Right lung (tissue), 5 donors: ENCODE measurements around the gene CTNNBL1. TPM values are rescaled to one million over a fixed set of nuclear protein-coding genes. Genes with fewer than 3 reads are reported as not detected.
"Not testable (repeated sequence)": the region's sequence is repeated elsewhere in the genome, so short reads cannot be mapped to it uniquely, and the experiment has no call there.

Source experiments
- DNase-seq, 2 donors: peaks; one replicate each; pipeline ENCODE4 v3.0.0-alpha.2; 2013
- polyA plus RNA-seq, 5 donors: library from polyadenylated mRNA; unstranded; fragments of 120-200 nt; gene quantifications; one replicate each; pipeline versions ENCODE4 v1.2.1 to v1.2.3, GENCODE V29; 2013; ENCODE audit warnings: inconsistent platforms in 1 of 5, low replicate concordance in 1 of 5; ENCODE audit not compliant: insufficient read length in 5 of 5, insufficient read depth in 1 of 5

CTNNBL1 gene
- polyA plus RNA-seq, 5 donors, result 45.6 to 59.7 (median 51.3) TPM

DNA sequence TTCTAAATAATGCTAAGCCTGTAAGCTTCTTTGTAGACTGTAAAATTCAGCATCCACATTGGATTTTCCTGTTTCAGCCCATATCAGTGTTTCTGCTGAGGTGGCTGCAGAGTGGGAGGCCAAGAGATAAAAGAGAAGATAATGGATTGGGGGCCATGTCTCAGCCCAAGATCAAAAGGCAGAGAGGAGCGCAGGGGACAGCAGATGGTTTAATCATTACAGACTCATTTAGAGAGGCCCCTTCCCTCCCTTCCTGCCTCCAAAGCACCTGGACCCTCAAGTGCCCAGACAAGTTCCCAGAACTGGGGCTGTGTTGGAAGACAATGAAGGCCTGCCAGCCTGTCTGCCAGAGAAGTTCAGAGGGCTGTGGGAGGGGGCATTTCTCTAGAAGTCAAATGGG lies 20.4 kb upstream of the CTNNBL1 start:
- DNase-seq, result no peak

DNA sequence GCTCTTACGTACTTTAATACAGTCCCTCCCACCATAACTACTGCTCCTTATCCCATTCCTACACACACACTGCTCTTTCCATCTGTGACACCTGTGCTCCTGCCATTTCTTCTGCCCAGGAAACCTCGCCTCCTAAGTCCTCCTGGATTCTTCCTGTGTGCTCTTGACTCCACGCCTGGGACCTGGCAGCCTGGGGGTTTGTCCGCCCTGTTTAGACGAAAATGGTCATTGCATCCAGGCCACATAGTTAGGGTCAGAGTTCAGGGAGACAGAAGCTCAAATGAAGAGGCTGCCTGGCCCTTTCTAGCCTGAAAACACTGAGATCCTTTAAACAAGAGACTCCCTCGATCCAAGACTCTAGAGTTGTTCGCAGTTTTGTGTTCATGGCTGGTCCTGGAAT lies 17.4 kb upstream of the CTNNBL1 start:
- DNase-seq, result no peak

DNA sequence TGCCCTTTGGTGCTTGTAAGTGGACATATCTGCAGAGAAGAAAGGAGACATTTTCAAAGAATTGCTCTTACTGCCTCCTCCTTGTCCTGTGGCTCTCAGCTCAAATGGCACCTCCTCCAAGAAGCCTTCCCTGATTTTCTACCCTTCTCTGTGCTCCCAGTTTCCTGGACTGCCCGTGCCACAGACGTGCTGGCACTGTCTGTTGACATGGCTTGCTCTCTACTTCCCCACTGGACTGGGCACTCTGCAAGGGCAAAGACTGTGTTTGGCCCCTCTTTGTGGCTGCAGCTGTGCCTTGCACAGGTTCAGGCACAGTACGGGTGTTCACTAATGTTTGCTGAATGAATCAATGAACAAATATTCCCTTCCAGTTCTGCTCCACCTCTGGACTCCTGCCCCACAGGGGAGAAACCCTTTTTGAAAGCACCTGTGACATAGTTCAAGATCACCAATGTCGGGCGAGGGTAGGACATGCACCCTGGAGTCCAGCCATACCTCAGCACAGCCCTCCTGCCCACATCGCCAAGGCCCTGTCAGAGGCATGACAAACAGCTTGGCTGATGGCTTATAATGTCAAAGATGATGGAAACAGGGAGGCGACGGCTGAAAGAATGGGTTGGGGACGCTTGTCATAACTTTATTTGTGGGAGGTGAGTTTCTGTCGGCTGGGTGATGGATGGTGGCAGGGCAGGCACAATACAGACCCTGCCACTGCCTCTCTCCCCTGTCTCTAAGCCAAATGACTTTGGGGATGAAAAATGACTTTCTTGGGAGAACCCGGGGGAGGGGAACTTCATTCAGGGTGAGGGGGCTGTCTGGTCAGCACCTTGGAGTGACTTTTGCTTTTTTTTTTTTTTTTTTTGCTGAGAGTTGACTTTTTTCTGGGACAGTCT lies 15.6 kb upstream of the CTNNBL1 start:
- no peak for DNase-seq

DNA sequence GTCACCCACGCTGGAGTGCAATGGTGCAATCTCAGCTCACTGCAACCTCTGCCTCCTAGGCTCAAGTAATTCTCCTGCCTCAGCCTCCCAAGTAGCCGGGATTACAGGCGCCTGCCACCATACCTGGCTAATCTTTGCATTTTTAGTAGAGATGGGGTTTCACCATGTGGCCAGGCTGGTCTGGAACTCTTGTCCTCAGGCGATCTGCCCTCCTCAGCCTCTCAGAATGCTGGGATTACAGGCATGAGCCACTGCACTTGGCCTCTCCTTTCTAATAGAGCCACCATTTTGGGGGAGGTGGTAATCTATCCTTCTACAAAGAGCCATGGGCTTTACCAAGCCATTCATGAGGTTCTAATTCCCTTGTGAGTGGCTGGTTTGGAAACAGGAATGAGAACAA lies 14.1 kb upstream of the CTNNBL1 start:
- not testable (repeated sequence) for DNase-seq

DNA sequence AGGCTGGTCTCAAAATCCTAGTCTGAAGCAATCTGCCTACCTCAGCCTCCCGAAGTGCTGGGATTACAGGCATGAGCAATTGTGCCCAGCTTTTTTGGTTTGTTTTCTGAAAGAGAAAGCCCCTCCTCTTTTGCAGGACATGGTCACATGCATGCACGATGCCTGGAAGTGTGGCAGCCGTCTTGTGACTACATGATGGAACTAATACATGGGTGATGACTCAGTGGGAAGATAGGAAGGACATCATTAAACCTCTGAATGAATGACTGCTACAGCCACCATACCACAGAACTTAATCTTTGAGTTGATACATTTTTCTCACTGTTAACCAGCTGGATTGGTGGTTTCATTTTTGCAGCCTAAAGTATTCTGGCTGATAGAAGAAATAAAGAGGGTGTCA lies 13.4 kb upstream of the CTNNBL1 start:
- no peak for DNase-seq

DNA sequence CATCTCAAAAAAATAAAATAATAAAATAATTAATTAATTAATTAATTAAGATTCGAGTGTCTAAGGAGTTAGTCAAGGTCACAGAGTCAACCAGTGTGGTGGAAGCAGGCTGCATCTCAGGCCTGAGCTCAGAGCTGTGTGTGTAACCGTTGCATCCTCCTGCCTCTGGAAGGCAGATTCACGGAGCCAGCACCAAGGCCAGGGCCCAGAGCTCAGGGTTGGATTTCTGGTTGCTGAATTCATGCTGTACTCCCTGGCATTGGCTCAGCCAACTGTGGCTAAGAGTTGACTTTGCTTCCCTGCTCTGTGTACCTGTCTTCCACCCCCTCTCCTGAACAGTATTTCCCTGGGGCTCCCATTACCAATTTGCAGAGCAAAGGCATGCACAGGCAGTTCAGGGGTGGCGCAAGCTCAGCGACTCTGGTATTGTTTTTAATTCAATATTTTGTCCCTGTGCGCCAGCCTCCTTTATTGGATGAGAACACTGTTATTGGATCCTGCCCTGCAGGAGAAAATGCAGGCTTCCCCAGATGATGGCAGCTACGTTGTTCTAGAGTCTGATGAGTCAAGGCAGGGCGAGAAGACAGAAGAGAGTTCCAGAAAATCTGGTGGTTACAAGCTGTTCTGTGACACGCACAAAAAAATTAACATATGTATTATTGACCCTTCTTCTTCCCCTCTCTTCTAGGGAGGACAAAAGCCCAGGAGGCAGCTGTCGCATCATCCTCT lies 12.3 kb upstream of the CTNNBL1 start:
- DNase-seq, result no peak

DNA sequence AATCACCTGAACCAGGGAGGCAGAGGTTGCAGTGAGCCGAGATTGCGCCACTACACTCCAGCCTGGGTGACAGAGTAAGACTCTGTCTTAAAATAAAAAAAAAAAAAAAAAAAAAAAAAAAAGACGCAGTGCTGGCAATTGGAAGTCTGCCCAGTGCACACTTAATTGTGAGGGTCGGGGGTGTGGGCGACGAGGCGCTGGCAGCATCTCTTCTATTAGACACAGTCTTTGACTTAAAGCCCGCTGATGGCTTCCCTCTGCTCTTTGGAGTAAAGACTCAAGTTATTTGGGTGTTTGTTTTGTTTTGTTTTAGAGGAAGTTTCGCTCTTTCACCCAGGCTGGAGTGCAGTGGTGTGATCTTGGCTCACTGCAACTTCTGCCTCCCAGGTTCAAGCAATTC lies 10.7 kb upstream of the CTNNBL1 start:
- not testable (repeated sequence) for DNase-seq

DNA sequence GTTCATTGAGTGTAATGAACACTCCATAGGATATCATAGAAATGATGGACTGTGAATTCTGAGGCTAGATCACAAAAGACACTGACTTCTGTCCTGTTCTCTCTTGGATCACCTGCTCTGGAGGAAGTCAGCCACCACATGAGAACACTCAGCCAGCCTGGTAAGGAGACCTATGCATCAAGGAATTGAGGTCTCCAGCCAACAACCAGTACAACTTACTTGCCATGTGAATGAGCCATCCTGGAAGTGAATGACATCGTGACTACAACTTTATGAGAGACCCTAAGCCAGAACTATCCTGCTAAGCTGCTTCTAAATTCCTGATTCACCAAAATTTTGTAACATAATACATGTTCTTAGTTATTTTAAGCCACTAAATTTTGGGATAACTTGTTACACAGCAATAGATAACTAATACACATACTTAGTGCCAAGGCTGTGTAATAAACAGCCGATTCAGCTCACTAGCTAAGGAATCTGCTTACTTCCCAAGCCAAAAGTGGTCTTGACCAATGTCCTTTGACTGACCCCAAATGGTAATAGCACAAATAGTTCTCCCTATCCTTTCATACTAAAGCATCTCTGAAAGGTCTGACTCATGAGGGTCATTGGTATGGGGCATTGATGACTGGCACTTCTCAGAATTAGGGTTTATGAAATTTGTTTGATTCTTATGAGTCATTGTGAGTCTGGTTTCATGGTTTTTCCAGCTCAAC lies 6.9 kb upstream of the CTNNBL1 start:
- no peak for DNase-seq

DNA sequence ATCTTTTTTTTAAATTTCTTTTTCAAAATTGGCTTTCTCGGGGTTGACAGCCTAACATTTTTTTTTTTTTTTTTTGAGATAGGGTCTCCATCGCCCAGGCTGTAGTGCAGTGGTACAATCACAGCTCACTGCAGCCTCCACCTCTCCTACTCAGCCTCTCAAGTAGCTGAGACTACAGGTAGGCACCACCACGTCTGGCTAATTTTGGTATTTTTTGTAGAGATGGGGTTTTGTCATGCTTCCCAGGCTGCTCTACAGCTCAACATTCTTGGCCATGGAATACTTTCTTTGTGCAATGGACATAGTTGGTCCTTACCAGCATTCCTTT lies 6.4 kb upstream of the CTNNBL1 start:
- no peak for DNase-seq

DNA sequence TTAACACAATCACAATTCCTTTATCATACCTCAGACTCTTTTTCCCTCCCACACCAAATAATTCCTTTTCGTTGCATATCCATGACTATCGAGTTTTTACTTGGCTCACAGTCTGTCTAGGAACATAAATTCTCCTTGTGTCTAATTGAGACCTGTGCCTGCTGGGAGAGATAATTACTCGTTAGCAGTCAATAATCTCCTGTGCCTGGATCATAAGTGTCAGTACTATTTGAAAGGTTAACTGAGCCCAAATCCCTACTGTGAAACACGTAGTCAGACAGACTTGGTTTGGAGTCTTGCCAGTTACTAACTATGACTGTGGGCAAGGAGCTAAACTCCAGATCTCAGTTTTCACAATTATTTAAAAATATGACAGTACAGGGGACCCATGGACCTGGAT lies 5.7 kb upstream of the CTNNBL1 start:
- DNase-seq, result no peak

DNA sequence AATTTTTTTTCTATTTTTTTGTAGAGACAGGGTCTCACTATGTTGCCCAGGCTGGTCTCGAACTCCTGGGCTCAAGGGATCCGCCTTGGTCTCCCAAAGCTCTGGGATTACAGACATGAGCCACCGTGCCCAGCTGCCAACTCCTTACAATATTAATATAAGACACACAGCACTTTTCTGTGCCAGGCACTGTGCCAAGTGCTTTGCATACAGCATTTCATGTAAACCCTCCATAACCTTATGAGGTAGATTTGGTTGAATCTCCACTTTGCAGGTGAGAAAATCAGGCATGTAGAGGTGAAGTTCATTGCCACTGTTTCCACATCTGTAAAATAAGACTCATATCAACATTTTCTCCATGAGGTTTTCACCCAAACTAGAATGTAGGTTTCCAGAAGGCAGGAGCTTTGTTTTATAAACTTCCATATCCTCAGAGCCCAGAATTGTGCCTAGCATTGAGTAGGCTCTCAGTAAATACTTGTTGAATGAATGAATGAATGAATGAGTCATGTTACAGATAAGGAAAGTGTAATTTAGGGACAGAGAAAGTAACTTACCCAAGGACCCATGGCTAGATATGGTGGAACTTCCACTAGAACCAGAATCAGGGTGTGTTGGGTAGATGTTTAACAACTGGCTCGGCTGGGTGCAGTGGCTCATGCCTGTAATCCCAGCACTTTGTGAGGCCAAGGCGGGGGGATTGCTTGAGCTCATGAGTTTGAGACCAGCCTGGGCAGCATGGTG lies 3.0 kb upstream of the CTNNBL1 start:
- DNase-seq, result no peak

DNA sequence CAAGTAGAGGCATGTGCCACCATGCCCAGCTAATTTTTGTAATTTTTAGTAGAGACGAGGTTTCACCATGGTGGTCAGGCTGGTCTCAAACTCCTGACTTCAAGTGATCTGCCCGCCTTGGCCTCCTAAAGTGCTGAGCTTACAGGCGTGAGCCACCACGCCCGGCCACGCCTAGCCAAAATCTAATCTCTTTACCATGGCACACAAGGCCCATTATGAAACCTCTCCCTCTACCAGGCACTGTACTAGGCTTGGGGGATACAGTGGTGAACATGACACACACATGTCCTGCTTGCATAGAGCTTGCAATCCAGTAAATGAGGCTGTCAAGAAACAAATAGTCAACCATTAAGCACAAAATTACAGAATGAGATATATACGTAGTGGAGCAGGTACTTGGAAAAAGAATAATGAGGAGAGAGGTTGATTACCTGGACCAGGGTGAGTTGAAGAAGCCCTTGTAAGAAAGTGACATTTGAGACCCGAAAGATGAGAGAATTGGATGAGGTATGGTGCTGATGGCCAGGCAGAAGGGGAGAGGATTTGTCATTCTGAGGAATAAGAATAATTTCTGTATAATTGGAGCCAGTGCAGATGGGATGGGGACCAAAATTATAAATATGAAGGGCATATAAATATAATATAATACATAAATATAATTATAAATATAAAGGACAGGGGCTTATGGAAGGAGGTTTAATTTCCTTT lies 1.2 kb upstream of the CTNNBL1 start:
- DNase-seq, result no peak

DNA sequence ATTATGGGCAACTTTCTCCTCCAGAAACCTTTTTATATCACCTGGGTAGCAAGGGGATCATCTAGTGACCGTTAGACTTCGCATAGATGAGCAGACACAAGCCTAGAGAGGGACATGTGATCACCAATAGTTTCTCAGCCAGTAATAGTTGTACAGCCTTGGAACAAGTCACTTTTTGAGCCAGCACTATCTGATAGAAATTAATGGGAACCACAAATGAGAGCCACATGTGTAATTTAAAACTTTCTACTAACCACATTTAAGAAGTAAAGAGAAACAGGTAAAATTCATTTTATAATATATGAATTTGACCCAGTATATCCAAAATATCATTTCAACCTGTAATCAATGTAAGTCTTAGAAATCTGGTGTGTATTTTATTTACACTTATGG lies 592 bp upstream of the CTNNBL1 start:
- no peak for DNase-seq

DNA sequence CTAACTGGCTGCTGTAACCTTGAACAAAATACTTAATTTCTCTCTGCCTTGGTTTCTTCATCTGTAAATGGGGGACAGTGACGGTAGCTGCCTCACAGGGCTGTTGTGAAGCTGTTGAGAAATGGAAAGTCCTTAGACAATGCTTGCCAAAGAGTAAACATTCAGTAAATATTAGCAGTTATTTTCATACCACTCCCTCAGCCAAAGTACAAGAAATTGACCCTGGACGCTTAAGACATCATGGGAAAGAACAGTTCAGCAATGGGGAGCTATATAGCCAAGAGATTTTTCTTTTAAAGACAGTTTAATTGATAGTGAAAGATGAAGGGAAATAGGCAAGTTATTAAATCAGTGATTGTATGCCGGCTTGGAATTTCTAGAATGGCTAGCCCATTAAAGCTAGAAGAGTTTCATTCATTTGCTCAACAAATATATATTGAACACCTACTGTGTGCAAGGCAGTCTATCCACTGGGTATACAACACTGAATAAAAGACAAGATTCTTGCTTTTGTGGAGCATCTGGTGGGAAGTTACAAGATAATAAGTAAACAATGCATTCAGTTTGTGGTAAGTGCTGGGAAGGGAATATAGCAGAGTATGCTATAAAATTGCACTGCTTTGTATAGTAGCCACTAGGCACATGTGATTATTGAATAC lies 2.0 kb downstream of the CTNNBL1 start:
- no peak for DNase-seq

DNA sequence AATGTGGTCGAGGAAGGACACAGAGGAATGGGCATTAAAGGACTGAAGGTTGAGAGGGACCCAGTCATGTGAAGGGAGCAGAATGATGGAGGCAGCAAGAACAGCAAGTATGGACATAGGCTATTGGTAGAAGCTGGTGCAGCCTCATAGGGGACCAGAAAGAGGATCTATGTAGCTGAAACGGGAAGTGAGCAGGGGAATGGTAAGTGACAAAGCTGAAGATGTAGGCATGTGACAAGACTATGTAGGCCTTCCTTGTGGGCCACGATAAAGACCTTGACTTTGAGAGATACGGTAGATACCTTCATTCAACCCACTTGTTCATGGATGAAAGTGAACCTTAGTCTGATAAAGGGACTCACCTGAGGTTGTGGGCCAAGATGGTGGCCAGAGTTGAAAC lies 3.5 kb downstream of the CTNNBL1 start:
- no peak for DNase-seq

DNA sequence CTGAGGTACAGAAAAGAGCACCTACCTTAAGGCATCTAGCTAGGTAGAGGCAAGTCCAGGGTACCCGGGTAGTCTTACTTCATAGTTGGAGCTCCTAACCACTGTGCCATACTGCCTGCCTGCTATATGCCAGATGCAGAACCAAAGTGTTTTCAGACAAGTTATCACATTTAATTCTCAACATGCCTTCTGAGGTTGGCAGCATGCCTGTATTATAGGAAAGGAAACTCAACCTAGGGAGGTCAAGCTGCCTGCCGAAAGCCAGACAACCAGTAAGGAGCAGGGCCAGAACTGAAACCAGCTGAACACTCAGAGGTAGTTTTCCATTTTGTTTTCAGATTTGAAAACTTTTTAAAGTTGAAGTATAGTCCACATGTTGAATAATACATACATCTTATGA lies 5.4 kb downstream of the CTNNBL1 start:
- DNase-seq, result no peak

DNA sequence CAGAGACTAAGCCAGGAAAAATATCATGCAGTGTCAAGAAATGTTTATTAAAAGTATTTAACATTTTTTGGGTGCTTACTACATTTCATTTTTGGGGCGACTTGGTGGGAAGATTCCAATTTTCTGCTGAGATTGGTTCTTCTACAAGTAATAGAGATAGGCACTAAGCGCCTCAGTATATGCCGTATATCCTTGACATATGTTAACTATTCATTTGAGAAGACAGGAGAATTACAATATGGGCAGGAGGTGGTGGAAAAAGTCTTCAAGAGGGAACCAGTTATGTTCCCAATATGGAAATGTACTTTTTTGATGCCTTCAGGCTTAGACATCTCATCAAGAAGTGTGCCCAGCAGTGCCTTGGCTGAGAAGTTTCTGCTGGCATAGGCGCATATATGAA lies 6.5 kb downstream of the CTNNBL1 start:
- no peak for DNase-seq

DNA sequence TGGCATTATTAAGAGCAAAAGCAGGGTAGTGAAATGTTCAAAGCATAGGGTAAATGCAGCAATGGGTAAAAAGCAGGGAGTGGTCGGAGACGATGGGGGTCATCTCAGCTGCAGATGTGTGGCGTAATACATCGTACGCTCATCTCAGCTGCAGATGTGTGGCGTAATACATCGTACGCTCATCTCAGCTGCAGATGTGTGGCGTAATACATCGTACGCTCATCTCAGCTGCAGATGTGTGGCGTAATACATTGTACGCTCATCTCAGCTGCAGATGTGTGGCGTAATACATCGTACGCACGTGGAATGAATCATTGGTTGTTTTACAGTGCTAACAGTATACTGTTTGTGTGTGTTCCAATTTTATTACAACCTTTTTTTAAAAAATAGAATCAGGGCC lies 7.8 kb downstream of the CTNNBL1 start:
- DNase-seq, result not testable (repeated sequence)

DNA sequence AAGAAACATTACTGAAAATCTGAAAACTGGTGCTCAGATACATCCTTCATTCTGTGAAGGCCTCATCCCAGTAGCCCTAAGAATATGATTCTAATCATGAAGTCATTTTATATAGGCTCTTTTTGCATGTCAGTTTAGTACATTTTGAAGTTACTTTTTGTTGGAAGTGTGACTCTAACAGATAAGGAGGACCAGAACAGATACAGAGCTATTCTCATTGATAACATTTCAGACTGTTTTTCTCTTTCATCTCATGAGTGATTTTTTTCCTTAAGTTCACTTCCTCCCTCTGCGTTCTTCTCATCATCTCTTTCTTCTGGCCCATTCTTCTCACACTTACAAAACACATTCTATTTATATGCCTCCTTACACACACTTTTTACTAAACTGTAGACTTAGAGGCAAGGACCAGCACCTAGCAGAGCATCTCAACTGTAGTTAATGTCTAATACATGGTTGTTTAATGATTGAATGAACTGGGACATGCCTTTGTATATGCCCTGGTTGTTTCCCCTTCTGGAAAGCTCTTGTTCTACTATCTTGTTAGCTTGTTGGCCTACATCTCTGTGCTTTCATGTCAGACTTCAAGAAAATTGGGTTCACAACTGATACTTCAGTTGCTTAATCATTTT lies 8.7 kb downstream of the CTNNBL1 start:
- no peak for DNase-seq
